H54 (cell line): ENCODE measurements around the gene RSL1D1.
"Not testable (repeated sequence)": the region's sequence is repeated elsewhere in the genome, so short reads cannot be mapped to it uniquely, and the experiment has no call there.

Experiments used
- DNase-seq: peaks from one replicate; pipeline ENCODE4 v3.0.0; 2011; ENCODE audit warnings: low spot score, mixed read lengths; ENCODE audit not compliant: insufficient read length
- FAIRE-seq: peaks from 3 replicates; lab custom pipeline; 2011; peaks lifted over from hg19 to GRCh38; lab: Jason Lieb, UNC
- POLR2A ChIP-seq: IDR thresholded peaks from 2 replicates; pipeline ENCODE4 v1.6.1; 2011; ENCODE audit warnings: low read depth, mild to moderate bottlenecking, low read length

Gene RSL1D1

GRCh38 chr16:11799017-11799381 is 52.3 kb downstream of the RSL1D1 start:
- FAIRE-seq = no peak
- no peak for DNase-seq
- TF ChIP-seq POLR2A = no peak

DNA sequence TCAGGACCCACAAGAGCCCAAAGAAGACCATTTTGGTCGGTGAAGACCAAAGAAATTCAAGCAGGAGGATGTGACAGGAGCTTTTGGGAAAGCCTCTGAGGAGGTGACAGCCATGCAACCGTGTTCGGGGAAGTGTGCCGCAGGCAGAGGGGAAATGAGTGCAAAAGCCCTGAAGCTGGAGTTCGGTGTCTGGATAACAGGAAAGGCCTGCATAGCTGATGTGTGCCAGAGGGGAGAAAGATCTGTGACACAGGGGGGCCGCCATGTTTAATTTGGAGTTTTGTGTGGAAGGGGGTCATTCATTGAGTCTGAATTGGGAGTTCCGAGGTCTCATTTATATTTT is 53.4 kb downstream of the RSL1D1 start:
- no peak for DNase-seq
- no peak; the same call in 1 of the 2 replicates for TF ChIP-seq POLR2A
- FAIRE-seq = no peak

DNA sequence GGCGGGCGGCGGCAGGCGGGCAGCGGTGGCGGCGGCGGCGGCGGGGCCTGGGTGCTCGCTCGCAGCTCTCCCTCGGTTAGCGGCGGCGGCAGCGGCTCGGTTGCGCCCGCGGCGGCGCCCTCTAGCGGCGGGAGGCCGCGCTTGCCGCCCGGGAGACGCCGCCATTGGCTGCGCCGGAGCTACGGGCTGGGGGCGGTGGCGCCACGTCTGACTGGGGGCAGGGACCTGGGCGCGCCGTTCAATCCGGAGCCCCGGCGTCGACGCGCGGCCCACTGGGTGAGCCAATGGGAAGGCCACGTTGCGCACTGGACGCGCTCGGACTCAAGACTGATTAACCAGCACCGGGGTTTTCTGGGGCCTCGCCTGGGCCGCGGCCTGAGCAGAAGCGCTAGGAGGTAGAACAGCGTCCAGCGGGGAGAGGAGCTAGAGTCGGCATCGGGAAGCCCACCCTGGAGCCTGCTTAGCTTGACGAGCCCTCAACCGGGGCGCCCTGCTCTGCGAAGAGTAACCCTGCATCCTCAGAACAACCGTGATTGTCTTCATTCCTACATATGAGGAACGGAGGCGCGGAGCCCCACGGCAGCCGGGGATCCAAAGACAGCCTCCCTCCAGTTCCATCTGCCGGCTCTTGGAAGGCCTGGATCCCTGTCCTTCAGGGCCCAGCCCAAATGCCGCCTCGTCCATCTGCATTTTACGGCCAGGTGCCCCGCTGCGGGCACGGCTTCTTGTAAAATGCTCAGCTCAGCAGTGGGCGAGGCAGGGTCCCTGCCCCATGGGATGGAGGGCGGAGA is 54.0 kb downstream of the RSL1D1 start, which contains the start of gene ZC3H7A:
TSS of gene ZC3H7A (minus strand) at position 93 of the 791 bp plus-strand sequence. CDS start 14,904 bp downstream, outside the sequence.
- FAIRE-seq (no peak), DNase-seq (peak; percentile 93)
- peak; percentile 90 for TF ChIP-seq POLR2A

DNA sequence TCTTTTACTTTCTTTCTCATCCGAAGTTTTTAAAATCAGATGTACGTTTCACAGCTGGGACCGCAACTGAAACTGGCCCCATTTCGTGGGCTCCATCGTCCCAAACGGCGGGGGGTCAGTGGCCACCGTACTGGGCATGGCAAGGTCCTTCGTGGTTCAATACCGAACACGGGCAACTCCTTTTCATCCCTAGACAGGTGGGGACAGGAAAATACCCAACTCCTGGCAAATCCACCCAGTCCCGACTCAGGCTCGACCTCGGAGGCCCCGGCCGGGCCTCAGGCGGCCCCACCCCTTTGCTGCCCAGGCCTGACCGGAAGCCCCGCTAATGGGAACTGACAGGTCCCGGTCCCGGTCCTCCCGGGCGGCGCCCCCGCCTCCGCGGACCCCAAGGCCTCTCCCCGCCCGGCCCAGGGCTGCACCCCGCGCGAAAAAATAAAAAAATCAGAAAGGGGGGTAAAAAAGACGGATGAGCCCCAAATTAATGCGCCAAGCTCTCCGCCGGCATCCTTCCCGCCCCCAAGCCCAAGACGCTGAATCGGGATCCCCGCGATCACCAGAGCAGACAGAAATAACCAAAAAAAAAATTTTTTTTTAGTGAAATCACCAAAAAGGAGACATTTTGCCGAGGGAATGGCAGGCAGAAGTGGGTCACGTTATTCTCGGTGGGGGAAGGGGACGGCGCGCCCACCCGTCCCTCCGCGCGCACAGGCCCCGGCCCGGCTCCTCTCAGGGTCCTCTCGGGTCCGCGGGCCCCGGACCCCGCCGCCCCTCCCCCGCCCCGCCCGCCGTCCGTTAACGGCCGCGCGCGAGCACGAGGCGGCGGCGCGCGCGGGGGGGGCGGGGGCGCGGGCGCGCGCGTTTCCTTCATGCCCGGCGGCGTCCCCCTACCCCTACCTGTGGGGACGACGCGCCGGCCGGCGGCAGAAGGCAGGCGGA is 54.8 kb downstream of the RSL1D1 start:
- DNase-seq = peak; percentile 54
- peak; percentile 28; the same call in 1 of the 2 replicates for TF ChIP-seq POLR2A
- FAIRE-seq = no peak

DNA sequence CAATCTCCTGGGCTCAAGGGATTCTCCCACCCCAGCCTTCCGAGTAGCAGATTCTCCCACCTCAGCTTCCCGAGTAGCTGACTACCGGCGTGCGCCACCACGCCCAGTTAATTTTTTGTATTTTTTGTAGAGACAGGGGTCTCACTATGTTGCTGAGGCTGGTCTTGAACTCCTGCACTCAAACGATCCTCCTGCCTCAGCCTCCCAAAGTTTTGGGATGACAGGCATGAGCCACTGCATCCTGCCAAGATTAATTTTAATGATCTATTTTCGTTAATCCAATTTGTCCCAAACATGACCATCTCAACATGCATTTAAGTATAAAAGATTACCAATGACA is 55.5 kb downstream of the RSL1D1 start:
- no peak for FAIRE-seq

GRCh38 chr16:11794996-11795886 is 56.1 kb downstream of the RSL1D1 start:
- DNase-seq (no peak), FAIRE-seq (no peak)
- no peak for TF ChIP-seq POLR2A

More for the DNA sequence above, 55.5 kb downstream of the RSL1D1 start:
- TF ChIP-seq POLR2A = no peak
- no peak for DNase-seq

DNA sequence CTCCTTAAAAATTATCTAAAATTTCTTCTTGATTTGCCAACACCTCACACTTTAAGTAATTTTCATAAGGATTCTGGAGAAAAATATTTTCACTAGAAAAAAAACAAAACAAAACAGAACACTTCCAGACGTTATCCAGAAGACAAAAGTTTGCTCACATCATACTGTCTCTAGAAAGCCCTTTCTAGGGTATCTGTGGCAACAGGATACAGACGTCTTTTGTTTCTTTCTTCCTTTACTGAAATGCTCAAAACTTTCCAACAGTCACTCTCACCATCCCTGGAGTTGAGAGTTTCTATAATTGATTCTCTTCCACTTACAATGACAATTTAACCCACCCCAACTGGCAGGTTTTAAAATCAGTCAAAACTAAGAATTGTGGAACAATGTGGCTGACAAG is 56.9 kb downstream of the RSL1D1 start:
- DNase-seq = no peak
- FAIRE-seq = no peak
- no peak for TF ChIP-seq POLR2A

DNA sequence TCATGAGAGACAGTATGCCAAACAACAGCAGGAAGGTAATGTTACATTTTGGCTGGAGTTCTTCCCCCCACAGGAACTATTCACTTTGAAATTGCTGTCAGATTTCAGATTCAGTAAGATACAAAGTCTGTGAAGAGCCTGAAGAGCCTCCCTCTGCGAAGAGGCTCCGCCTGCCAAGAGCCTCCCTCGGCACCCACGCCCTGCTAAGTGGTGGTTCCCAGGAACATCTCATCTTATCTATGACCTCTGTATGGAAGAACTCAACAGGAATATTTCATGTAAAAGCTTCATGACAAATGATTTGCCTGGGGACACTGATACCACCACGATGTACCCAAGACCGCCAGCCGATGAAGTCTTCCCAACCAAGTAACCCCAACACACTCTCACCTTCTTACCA is 57.5 kb downstream of the RSL1D1 start:
- no peak for TF ChIP-seq POLR2A
- no peak for DNase-seq
- no peak for FAIRE-seq

- DNase-seq (no peak), FAIRE-seq (no peak)
- no peak for TF ChIP-seq POLR2A
Measured at GRCh38 chr16:11792410-11793241, 58.7 kb downstream of the RSL1D1 start.

- no peak for FAIRE-seq
- no peak for TF ChIP-seq POLR2A
Measured at GRCh38 chr16:11791144-11791828, 60.1 kb downstream of the RSL1D1 start.

GRCh38 chr16:11788914-11789313 is 62.4 kb downstream of the RSL1D1 start:
- no peak for TF ChIP-seq POLR2A
- DNase-seq (no peak), FAIRE-seq (no peak)

More at GRCh38 chr16:11791144-11791828, 60.1 kb downstream of the RSL1D1 start:
- no peak for DNase-seq

DNA sequence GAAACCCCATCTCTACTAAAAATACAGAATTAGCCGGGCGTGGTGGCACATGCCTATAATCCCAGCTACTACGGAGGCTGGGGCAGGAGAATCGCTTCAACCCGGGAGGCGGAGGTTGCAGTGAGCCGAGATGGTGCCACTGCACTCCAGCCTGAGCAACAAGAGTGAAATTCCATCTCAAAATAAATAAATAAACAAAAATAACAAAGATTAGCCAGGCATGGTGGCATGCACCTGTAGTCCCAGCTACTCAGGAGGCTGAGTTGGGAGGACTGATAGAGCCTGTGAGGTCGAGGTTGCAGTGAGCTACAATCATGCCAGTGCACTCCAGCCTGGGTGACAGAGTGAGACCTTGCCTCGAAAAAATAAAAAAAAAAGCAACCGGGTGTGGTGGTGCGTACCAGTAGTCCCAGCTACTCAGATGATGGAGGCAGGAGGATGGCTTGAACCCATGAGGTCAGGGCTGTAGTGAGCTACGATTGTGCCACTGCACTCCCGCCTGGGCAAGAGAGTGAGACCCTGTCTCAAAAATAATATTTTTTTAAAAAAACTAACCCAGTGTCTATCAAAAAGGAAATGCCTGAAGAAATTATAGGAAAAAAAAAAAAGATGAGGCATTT is 66.3 kb downstream of the RSL1D1 start:
- DNase-seq, FAIRE-seq: not testable (repeated sequence)

DNA sequence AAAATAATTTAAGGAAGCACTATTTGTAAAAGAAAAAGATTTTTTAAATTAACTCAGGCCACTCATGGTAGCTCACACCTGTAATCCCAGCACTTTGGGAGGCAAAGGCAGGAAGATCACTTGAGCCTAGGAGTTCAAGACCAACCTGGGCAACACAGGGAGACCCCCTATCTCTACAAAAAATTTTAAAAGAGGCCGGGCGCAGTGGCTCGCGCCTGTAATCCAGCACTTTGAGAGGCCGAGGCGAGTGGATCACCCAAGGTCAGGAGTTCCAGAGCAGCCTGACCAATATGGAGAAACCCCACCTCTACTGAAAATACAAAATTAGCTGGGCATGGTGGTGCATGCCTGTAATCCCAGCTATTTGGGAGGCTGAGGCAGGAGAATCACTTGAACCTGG is 67.0 kb downstream of the RSL1D1 start:
- DNase-seq, FAIRE-seq: not testable (repeated sequence)
